DND-41 (cell line): ENCODE results near the gene CCDC134.

Experiments
- EZH2 ChIP-seq: IDR thresholded peaks from 3 replicates; pipeline ENCODE4 v1.6.1; 2012; ENCODE audit warnings: borderline replicate concordance, low read depth, mild to moderate bottlenecking, moderate library complexity, low read length, inconsistent platforms; ENCODE audit not compliant: severe bottlenecking
- TF ChIP-seq, protein P1 (sequence below): IDR thresholded peaks from 2 replicates; pipeline ENCODE4 v1.5.1; 2012; ENCODE audit warnings: borderline replicate concordance, low read length, moderate library complexity, mild to moderate bottlenecking; ENCODE audit not compliant: poor library complexity, severe bottlenecking; ENCODE audit errors: extremely low read depth

DNA sequence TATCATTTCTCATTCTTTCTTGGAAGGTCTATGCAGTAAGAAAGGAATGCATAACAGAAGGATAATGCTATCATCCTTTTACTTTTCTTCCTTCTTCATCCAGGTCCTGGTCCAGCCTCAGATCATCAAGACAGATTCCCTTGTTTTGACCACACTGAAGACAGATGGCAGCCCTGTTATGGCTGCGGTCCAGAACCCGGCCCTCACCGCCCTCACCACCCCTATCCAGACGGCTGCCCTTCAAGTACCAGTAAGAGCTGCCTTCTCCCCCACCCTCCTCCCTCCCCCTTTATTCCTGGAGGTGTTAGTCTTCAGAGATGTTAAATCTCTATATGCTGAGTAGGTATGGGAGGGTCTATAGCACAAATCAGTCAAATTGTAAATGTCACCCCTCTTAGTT is 70.3 kb downstream of the CCDC134 start:
- TF ChIP-seq, protein P1, sequence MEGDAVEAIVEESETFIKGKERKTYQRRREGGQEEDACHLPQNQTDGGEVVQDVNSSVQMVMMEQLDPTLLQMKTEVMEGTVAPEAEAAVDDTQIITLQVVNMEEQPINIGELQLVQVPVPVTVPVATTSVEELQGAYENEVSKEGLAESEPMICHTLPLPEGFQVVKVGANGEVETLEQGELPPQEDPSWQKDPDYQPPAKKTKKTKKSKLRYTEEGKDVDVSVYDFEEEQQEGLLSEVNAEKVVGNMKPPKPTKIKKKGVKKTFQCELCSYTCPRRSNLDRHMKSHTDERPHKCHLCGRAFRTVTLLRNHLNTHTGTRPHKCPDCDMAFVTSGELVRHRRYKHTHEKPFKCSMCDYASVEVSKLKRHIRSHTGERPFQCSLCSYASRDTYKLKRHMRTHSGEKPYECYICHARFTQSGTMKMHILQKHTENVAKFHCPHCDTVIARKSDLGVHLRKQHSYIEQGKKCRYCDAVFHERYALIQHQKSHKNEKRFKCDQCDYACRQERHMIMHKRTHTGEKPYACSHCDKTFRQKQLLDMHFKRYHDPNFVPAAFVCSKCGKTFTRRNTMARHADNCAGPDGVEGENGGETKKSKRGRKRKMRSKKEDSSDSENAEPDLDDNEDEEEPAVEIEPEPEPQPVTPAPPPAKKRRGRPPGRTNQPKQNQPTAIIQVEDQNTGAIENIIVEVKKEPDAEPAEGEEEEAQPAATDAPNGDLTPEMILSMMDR, result no peak
- TF ChIP-seq EZH2, result no peak
